Neural cell (in vitro differentiated cells): Measurements from ENCODE around the gene DDOST.

Experiments used
- CTCF ChIP-seq: fragments of 450-650 bp; IDR thresholded peaks from 2 replicates; pipeline ENCODE4 v1.5.1; 2014; ENCODE audit warnings: antibody characterized with exemption, mild to moderate bottlenecking, moderate library complexity; ENCODE audit not compliant: poor library complexity, severe bottlenecking
- RAD21 ChIP-seq: fragments of 450-650 bp; conservative IDR thresholded peaks from 2 replicates; pipeline ENCODE4 v1.6.1; 2014; ENCODE audit warnings: antibody characterized with exemption, mild to moderate bottlenecking, moderate library complexity
- TAF1 ChIP-seq: IDR thresholded peaks from 2 replicates; pipeline ENCODE4 v1.6.1; 2012; ENCODE audit warnings: low read depth

- TF ChIP-seq CTCF = no peak
- no peak for TF ChIP-seq TAF1
- no peak for TF ChIP-seq RAD21
These were observed 48.7 kb upstream of the DDOST start for GRCh38 chr1:20709868-20710267.
